Activated CD4-positive, alpha-beta memory T cell treated with anti-CD3 and anti-CD28 coated beads for 36 hours (primary cell): ENCODE results near the gene MNT. TPM values are rescaled to one million over a fixed set of nuclear protein-coding genes. Genes with fewer than 3 reads are reported as not detected.

Experiments used
- CTCF ChIA-PET: fragments of 350-600 bp; sonication (Branson Sonifier 250); formaldehyde crosslinking; loops from one replicate; lab custom pipeline; 2021; ENCODE audit warnings: antibody characterized with exemption, inconsistent platforms; lab: Charles Lee
- POLR2A ChIA-PET: fragments of 350-600 bp; sonication (Branson Sonifier 250); formaldehyde crosslinking; loops from one replicate; lab custom pipeline; 2021; ENCODE audit warnings: antibody characterized with exemption; lab: Charles Lee
- DNase-seq: peaks from one replicate; pipeline ENCODE4 v3.0.0-alpha.2; 2020
- H3K27ac Mint-ChIP-seq: one replicate; pipeline ENCODE4 v1.8.0; 2021; ENCODE audit warnings: mixed read lengths
- H3K27me3 Mint-ChIP-seq: one replicate; pipeline ENCODE4 v1.8.0; 2021; ENCODE audit warnings: mixed read lengths
- H3K36me3 Mint-ChIP-seq: one replicate; pipeline ENCODE4 v1.8.0; 2021; ENCODE audit warnings: mixed read lengths
- H3K4me1 Mint-ChIP-seq: one replicate; pipeline ENCODE4 v1.8.0; 2021; ENCODE audit warnings: low read depth, mixed read lengths
- H3K4me3 Mint-ChIP-seq: one replicate; pipeline ENCODE4 v1.8.0; 2021; ENCODE audit warnings: mild to moderate bottlenecking, mixed read lengths
- H3K9me3 Mint-ChIP-seq: one replicate; pipeline ENCODE4 v1.8.0; 2021; ENCODE audit warnings: mixed read lengths
- intact Hi-C: fragments of 100-400 bp; cut with micrococcal nuclease; formaldehyde crosslinking; loops from one replicate; pipeline ENCODE4 v1.15.1; 2023
- total RNA-seq, 2 experiments: library from RNA; stranded (reverse); gene quantifications; one replicate each; pipeline ENCODE4 v1.2.3, GENCODE V29; 2021

MNT gene
- total RNA-seq, 2 experiments from 2014 or later: 13.9 to 18.1 TPM

DNA sequence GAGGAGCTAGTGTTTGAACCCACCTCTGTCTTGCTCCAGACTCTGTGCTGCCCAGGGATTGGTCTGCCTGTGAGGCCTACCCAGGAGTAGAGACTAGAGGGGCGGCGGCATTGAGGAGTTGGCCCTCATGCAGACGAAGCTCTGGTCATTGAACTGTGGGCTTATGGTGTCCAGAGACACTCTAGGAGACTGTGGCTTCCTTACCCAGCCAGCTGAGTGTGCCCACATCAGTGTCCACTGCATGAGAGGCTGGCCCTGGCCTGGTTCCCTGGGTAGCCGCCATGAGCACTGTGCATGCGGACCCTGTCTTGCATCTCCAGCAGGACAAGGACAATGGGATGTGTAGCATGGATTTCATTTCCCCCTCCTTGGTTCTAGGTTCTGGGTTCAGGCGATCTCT lies 49.6 kb downstream of the MNT start:
- intact Hi-C loops: loop anchor here (5.0 kb wide), 3 partner anchors 49 to 294 kb away; partner anchors contain the start of genes HIC1, MNT, SMG6 and SRR
- Mint-ChIP-seq H3K9me3 (no peaks in the 10 kb centered on the region), H3K4me1 (peaks cover 17% of the 10 kb centered on the region), H3K36me3 (no peaks in the 10 kb centered on the region), H3K4me3 (no peak overlapping the region), H3K27me3 (no peaks in the 10 kb centered on the region), H3K27ac (no peak overlapping the region)
- POLR2A ChIA-PET: no interaction called here
- DNase-seq: no peak
- CTCF ChIA-PET: interaction anchor here (0.6 to 3.0 kb wide), 6 partner anchors 15 to 513 kb away, joined by 3 to 15 read pairs (median 4); partner anchors contain the start of gene TSR1

GRCh38 chr17:2347805-2348685 lies 52.8 kb downstream of the MNT start:
- DNase-seq: no peak
- H3K4me3 Mint-ChIP-seq: no peak overlapping the region
- ChIA-PET POLR2A (no interaction called here), CTCF (no interaction called here)
- no peaks in the 10 kb centered on the region for H3K27me3 Mint-ChIP-seq
- H3K9me3 Mint-ChIP-seq: no peaks in the 10 kb centered on the region
- no peaks in the 10 kb centered on the region for H3K36me3 Mint-ChIP-seq
- intact Hi-C loops: no loop called here
- H3K27ac Mint-ChIP-seq: no peak overlapping the region
- peaks cover 8% of the 10 kb centered on the region for H3K4me1 Mint-ChIP-seq

GRCh38 chr17:2346475-2346874 lies 54.4 kb downstream of the MNT start:
- no peaks in the 10 kb centered on the region for H3K36me3 Mint-ChIP-seq
- POLR2A ChIA-PET: interaction anchor here (0.5 kb wide), 1 partner anchor 42 kb away, joined by 3 read pairs; no protein-coding TSS in a partner anchor
- CTCF ChIA-PET: interaction anchor here (1.5 kb wide), 1 partner anchor 36 kb away, joined by 6 read pairs; no protein-coding TSS in a partner anchor
- intact Hi-C loops: no loop called here
- no peaks in the 10 kb centered on the region for H3K9me3 Mint-ChIP-seq
- H3K4me3 Mint-ChIP-seq: no peak overlapping the region
- DNase-seq: no peak
- H3K27me3 Mint-ChIP-seq: no peaks in the 10 kb centered on the region
- H3K27ac Mint-ChIP-seq: no peak overlapping the region
- H3K4me1 Mint-ChIP-seq: peaks cover 8% of the 10 kb centered on the region

- peaks cover 8% of the 10 kb centered on the region for H3K4me1 Mint-ChIP-seq
- no peak overlapping the region for H3K4me3 Mint-ChIP-seq
- no peaks in the 10 kb centered on the region for H3K36me3 Mint-ChIP-seq
- H3K27me3 Mint-ChIP-seq: no peaks in the 10 kb centered on the region
- POLR2A ChIA-PET: no interaction called here
- DNase-seq: no peak
- H3K9me3 Mint-ChIP-seq: no peaks in the 10 kb centered on the region
- H3K27ac Mint-ChIP-seq: no peak overlapping the region
- CTCF ChIA-PET: no interaction called here
- intact Hi-C loops: no loop called here
Observed at GRCh38 chr17:2344528-2344927, 56.3 kb downstream of the MNT start.

DNA sequence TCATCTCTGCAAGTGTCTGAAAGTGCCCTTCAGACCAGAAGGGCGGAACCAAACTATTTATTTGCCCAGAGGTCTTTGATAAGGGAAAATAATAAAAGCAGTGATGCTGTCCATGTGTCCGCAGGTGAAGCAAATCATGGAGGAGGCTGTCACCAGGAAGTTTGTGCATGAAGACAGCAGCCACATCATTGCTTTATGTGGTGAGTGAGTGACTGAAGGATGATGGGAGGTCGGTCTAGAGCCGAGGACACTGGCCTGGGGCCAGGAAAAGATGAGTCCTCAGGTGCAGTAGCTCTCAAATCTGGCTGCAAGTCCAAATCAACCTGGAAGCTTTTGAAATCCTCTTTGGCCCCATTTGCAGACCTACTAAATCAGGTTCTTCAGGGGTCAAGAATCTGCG lies 57.4 kb downstream of the MNT start:
- CTCF ChIA-PET: no interaction called here
- intact Hi-C loops: no loop called here
- Mint-ChIP-seq H3K36me3 (no peaks in the 10 kb centered on the region), H3K9me3 (no peaks in the 10 kb centered on the region), H3K27me3 (no peaks in the 10 kb centered on the region), H3K4me3 (no peak overlapping the region), H3K27ac (peak overlapping the region; percentile 11), H3K4me1 (peaks cover 10% of the 10 kb centered on the region)
- peak; percentile 77 for DNase-seq
- POLR2A ChIA-PET: no interaction called here

- Mint-ChIP-seq H3K27ac (no peak overlapping the region), H3K36me3 (peaks cover 11% of the 10 kb centered on the region), H3K27me3 (no peaks in the 10 kb centered on the region), H3K9me3 (no peaks in the 10 kb centered on the region), H3K4me1 (peaks cover 18% of the 10 kb centered on the region), H3K4me3 (peak overlapping the region; percentile 72)
- no peak for DNase-seq
- CTCF ChIA-PET: interaction anchor here (0.8 to 2.6 kb wide), 9 partner anchors 14 to 689 kb away, joined by 3 to 8 read pairs (median 3); no protein-coding TSS in a partner anchor
- POLR2A ChIA-PET: no interaction called here
- intact Hi-C loops: loop anchor here (5.0 kb wide), 2 partner anchors 54 to 286 kb away; no protein-coding TSS in a partner anchor
Observed at GRCh38 chr17:2338315-2338657, 62.6 kb downstream of the MNT start.

GRCh38 chr17:2337544-2338314 lies 63.1 kb downstream of the MNT start:
- Mint-ChIP-seq H3K27ac (no peak overlapping the region), H3K4me1 (peaks cover 14% of the 10 kb centered on the region), H3K36me3 (peaks cover 11% of the 10 kb centered on the region), H3K9me3 (no peaks in the 10 kb centered on the region), H3K27me3 (no peaks in the 10 kb centered on the region), H3K4me3 (peak overlapping the region; percentile 100)
- POLR2A ChIA-PET: interaction anchor here (0.9 to 3.1 kb wide), 4 partner anchors 10 to 62 kb away, joined by 3 to 24 read pairs (median 8); partner anchors contain the start of genes SMG6 and SRR
- intact Hi-C loops: loop anchor here (2.0 to 5.0 kb wide), 4 partner anchors 33 to 285 kb away; partner anchors contain the start of gene MNT
- CTCF ChIA-PET: interaction anchor here (0.8 to 2.6 kb wide), 10 partner anchors 14 to 689 kb away, joined by 3 to 8 read pairs (median 3); no protein-coding TSS in a partner anchor
- peak; percentile 69 for DNase-seq

GRCh38 chr17:2336852-2337543 lies 63.9 kb downstream of the MNT start, which contains the start of gene SGSM2:
Gene SGSM2, plus strand, starts transcription at chr17:2337501. Its CDS starts 188 bp downstream, at chr17:2337689.
- Mint-ChIP-seq H3K4me3 (peak within 1 kb of the TSS; percentile 100), H3K9me3 (no peaks in the 10 kb centered on the region), H3K4me1 (peaks cover 14% of the 10 kb centered on the region), H3K27me3 (no peaks in the 10 kb centered on the region), H3K36me3 (peaks cover 11% of the 10 kb centered on the region), H3K27ac (peak within 1 kb of the TSS; percentile 90)
- CTCF ChIA-PET: interaction anchor here (0.7 to 2.8 kb wide), 10 partner anchors 16 to 284 kb away, joined by 3 to 17 read pairs (median 6); partner anchors contain the start of gene HIC1
- peak; percentile 70 for DNase-seq
- POLR2A ChIA-PET: interaction anchor here (0.7 to 3.1 kb wide), 13 partner anchors 10 to 1806 kb away, joined by 3 to 24 read pairs (median 3); partner anchors contain the start of genes CYB5D2, SMG6, SRR and ZZEF1
- intact Hi-C loops: loop anchor here (2.0 to 5.0 kb wide), 4 partner anchors 32 to 285 kb away; partner anchors contain the start of gene MNT

GRCh38 chr17:2336215-2336851 lies 64.5 kb downstream of the MNT start, which contains the start of gene TSR1:
Gene TSR1, minus strand, starts transcription at chr17:2336457. Its CDS starts 30 bp downstream, at chr17:2336427.
- Mint-ChIP-seq H3K36me3 (peaks cover 11% of the 10 kb centered on the region), H3K27me3 (no peaks in the 10 kb centered on the region), H3K4me1 (peaks cover 14% of the 10 kb centered on the region), H3K4me3 (peak within 1 kb of the TSS; percentile 100), H3K9me3 (no peaks in the 10 kb centered on the region), H3K27ac (peak within 1 kb of the TSS; percentile 90)
- POLR2A ChIA-PET: interaction anchor here (0.6 to 3.1 kb wide), 20 partner anchors 9 to 1807 kb away, joined by 3 to 24 read pairs (median 3); partner anchors contain the start of genes CYB5D2, SMG6, SRR and ZZEF1
- intact Hi-C loops: loop anchor here (2.0 to 5.0 kb wide), 4 partner anchors 32 to 284 kb away; partner anchors contain the start of gene MNT
- DNase-seq: peak; percentile 94
- CTCF ChIA-PET: interaction anchor here (0.7 to 2.8 kb wide), 10 partner anchors 16 to 283 kb away, joined by 3 to 17 read pairs (median 6); partner anchors contain the start of gene HIC1

- Mint-ChIP-seq H3K36me3 (peaks cover 12% of the 10 kb centered on the region), H3K4me1 (peaks cover 14% of the 10 kb centered on the region), H3K27me3 (no peaks in the 10 kb centered on the region), H3K27ac (peak overlapping the region; percentile 90), H3K9me3 (no peaks in the 10 kb centered on the region), H3K4me3 (peak overlapping the region; percentile 100)
- POLR2A ChIA-PET: interaction anchor here (0.6 to 3.1 kb wide), 17 partner anchors 9 to 280 kb away, joined by 3 to 24 read pairs (median 3); partner anchors contain the start of genes SMG6 and SRR
- intact Hi-C loops: loop anchor here (2.0 to 5.0 kb wide), 4 partner anchors 31 to 283 kb away; partner anchors contain the start of gene MNT
- DNase-seq: no peak
- CTCF ChIA-PET: interaction anchor here (1.3 to 2.8 kb wide), 7 partner anchors 17 to 281 kb away, joined by 3 to 17 read pairs (median 9); partner anchors contain the start of gene HIC1
Observed at GRCh38 chr17:2335726-2336214, 65.1 kb downstream of the MNT start.
